NCI-H69 (cell line): ENCODE data around the gene TRPV4.

ENCODE experiments used
- DNase-seq: peaks from one replicate; lab custom pipeline; 2025; lab: John Stamatoyannopoulos, UW

Gene TRPV4

DNA sequence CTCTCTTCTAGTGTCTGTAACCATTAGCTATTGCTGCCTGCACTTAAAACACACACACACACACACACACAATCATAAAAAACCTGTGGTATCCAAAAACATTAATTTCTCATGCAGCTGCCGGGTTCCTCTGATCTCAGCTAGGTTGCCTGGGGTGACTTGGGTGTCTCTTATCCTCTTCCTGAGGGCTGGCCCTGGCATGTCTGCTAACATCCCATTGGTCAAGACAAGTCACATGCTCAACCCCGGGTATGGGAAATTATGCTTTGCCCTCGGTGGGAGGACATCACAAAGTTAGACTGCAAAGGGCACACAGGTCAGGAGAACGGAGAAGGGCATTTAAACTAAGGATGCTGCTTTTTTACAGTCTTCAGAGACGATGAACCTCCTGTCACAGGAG lies 55.7 kb downstream of the TRPV4 start:
- peak; percentile 71 for DNase-seq

DNA sequence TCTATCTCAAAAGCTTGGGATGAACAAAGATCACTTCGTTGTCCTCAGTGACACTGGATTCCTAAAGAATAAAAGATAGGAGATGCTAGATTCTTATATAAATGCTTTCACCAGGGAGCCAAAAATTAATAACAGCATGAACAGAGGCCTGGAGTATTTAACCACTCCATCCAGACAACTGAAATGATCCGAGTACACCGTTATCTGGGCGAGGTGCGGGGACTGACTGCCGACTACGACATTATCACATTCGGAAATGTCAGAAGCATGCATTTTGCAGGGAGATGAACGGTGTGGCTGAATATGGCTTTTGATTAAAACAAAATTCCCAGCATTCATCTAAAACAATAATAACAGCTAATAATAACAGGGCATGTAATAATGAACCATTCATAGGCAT lies 56.6 kb downstream of the TRPV4 start:
- no peak for DNase-seq

DNA sequence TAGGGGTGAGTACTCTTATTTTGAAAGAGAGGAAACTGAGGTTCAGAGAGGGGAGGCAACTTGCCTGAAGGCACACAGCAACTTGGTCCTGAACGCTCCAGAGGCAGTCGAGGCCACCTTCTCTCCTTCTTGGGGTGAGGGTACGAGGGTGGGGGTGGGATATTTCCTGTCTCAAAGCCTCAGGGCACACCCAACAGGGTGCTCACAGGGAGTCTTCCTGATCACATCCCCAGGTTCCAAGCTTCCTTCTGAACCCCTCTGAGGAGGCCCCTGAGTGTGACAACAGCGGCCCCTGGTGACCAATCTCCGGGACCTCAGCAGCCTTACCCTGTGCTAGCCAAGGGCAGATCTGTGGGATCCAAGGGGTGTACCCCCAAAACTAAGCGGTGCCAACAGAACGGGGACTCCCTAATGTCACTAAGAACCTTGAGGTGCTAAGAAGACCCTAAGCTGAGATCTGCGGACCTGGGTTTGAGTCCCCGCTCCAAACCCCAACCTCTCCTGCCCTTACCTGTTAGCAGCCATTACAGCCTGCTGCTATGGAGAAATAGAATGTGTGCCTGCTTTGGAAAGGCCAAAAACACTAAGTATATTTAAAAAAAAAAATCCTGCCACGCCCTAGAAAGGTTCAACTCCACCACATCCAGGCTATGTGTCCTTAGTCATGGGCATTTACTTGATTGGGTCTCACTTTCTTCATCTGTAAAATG lies 57.9 kb downstream of the TRPV4 start:
- peak; percentile 85 for DNase-seq

DNA sequence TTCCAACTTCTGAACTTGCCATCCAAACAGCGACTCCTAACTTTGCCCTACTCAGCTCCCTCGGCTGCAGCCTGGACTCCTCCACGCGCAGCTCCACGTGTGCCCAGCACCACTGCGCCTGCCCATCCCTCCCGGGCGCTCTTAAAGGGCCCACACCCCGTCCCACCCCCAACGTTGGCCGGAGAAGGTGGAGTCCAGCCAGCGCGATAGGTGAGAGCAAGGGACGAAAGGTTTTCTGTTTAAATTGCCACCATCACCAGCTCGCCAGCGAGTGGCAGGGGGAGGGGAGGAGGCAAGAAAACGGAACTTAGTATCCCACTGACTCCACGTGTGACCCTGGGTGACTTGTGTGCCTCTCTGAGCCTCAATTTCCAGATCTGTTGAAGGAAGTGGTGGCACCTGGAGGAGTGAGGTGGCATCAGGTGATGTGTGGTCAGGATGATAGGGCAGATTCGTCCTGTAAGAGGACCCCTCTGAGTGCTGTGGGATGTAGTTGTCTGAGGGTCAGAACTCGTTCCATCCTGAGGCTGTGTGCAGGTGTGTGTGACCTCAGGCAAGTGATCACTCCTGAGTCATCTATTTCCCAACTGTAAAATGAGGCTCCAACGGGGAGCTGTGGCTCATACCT lies 59.7 kb downstream of the TRPV4 start:
- peak; percentile 26 for DNase-seq

DNA sequence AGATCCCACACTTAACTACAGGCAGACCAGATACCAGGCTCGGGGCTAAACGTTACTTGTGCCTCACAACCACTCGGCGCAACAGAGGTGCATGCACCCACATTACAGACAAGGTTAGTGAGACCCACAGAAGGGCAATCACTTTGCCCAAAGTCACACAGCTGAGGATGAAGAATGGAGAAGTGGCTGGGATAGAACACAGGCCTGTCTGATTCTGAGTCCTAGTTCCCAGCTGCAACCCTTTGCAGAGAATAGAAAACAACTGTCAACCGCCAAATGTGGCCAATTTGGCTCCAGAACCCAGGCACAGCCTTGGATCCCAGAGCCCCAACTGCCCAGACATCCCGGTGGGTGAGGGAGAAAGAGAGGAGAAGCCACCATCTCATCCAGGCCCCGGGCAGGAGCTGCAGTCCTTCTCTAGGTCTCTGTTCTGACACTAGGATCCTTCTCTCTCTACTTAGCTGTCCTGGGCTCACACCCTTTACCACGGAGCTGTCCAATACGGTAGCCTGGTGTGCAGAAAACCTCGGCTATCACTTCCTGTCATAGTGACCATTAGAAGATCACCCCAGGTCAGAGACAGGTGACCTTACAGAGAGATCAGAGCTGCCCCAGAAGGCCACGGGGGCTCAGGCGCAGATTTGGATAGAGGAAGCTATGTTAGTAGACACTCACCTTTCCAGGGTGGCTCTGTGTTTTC lies 60.4 kb downstream of the TRPV4 start:
- DNase-seq: no peak

DNA sequence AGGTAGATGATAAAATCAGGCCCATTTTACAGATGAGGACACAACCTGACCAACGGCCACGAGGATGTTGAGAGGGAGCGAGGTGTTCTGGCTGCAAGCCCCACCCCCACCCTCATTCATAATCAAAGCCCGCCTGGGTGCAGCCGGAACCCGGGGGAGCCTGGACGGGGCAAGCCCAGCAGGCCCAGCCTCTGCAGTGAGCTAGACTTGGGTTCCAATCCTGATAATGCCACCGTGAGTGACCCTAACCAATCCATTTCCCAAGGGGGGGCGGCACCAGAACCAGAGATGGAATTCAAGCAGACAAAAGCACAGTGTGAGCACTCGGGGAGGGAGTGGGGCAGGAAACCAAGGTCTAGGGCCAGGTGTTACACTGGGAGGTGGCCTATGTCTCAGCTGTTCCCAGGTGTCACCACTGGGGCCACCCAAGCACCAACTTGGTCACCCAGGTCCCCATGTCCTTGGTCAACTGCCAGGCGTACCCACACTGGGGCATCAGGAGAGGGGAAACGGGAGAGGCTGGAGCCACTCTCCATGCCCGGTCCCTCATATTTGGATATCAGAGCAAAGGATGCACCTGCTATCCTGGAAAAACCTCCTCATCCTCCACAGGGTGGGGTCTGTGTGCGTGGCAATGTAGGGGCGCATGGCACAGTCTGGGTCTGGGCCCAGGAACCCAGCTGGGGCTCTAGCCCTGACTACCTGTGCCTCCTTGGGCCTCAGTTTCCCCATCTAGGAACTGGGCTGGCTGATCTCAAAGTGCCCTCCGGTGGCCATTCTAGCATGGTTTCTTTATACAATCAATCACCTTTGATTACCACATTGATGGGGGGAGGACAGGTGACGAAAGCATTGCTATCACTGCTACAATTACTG lies 61.2 kb downstream of the TRPV4 start:
- peak; percentile 24 for DNase-seq

DNA sequence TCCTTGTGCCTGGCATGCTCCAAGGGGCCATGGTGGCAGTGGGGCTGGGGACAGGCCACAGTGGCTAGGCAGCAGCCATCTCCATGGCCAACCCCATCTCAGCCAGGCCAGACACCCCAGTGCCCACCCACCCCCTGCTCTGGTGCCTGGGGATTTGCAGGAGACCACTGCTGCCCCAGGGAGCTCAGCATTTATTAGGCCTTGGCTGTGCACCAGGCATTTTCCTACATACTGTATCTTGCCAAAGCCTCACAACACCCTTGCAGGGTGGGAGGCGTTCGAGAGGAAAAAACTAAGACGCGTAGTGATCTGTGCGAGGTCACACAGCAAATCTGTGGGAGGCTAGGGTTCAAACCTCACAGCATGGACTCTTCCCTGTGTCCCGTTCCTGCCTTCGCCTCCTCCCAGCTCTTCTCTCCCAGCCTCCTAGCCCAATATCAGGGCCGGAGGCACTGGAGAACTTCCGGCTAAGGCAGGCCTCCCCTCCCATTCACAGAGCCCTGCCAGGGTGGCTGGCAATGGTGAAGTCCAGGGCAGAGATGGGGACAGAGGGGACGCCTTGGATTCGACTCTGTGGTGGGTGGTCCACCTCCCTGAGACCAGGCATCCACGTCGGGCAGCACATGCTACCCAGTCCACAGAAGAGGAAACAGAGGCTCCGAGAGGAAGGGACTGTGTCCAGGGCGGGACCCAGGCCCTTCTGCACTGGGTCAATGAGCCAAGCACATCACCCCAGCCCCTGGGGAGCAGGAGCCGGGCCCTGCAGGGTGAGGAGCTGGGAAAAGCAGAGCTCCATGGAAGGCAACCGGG lies 62.1 kb downstream of the TRPV4 start:
- no peak for DNase-seq

DNA sequence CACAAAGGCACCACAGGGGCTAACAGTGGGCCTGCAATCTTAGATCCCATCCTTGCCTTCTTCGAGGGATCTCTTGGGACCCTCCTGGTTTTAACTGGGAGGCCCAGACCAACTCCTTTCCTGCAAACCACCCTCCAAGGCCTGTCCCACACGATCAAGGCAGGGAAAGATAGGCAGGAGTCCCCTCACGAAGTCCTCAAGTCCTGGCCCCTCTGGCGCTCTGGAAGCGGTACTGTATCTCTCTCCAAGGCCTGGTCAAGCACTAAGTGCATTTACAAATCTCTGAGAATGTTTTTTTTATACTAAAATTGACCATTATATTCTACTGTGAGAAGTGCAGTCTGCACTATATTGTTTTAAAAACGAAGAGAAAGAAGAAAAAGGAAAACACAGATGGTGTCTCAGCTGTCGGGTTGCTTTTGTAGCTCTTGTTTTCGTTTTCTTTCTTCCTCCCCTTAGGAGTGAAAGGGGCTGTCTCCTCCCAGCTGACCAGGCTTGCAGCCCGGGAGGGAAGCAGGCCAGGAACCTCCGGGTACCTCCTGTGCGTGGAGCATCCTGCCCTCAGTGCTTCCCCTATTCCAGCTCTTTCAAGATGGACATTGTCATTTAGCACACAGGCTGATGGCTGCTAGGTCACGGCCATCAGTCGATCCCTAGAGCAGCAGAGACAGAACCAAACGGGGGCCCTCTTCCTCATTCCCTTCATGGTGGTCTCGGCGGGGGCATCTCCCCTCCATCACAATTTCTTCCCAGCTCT lies 62.9 kb downstream of the TRPV4 start:
- no peak for DNase-seq

DNA sequence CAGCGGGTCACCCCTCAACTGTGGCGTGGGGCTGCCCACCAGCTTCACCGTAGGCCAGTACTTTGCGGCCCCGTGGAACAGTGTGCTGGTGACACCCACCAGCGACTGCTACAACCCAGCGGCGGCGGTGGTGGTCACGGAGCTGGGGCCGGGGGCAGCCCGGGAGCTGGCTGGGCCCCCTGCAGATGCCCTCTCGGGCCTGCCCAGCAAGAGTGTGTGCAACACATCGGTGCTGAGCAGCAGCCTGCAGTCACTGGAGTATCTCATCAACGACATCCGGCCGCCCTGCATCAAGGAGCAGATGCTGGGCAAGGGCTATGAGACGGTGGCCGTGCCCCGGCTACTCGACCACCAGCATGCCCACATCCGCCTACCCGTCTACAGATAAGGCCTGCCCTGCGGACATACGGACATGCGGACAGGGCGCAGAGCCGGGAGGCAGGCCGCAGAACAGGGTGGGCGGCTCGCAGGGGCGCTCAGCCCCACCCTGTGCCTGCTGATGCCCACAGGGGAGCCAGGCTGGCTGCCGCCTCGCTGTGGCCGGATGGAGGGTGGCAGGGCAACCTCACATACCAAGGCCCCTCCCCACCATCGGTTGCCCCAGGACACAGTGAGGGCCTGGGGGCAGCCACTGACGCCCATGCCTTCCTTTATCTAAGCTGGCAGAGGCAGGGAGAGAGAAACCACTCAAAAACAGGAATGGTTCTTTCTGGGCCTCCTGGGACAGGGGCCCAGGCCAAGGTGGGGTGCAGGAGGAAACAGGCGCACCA lies 64.1 kb downstream of the TRPV4 start:
- DNase-seq: no peak

DNA sequence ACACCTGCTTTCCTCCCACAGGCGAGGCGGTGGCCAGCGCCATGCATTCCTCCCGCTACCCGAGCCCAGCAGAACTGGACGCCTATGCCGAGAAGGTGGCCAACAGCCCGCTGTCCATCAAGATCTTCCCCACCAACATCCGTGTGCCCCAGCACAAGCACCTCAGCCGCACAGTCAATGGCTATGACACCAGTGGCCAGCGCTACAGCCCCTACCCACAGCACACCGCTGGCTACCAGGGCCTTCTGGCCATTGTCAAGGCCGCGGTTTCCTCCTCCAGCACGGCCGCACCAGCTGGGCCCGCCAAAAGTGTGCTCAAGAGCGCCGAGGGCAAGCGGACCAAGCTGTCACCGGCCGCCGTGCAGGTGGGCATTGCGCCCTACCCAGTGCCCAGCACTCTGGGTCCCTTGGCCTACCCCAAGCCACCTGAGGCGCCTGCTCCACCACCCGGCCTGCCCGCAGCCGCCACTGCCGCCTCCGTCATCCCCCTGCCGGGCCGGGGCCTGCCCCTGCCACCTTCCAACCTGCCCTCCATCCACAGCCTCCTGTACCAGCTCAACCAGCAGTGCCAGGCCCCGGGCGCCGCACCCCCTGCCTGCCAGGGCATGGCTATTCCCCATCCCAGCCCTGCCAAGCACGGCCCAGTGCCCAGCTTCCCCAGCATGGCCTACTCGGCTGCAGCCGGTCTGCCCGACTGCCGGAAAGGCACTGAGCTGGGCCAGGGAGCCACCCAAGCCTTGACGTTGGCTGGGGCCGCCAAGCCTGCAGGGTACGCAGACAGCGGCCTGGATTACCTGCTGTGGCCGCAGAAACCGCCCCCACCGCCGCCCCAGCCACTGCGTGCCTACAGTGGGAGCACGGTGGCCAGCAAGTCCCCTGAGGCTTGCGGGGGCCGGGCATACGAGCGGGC lies 65.0 kb downstream of the TRPV4 start:
- DNase-seq: no peak

DNA sequence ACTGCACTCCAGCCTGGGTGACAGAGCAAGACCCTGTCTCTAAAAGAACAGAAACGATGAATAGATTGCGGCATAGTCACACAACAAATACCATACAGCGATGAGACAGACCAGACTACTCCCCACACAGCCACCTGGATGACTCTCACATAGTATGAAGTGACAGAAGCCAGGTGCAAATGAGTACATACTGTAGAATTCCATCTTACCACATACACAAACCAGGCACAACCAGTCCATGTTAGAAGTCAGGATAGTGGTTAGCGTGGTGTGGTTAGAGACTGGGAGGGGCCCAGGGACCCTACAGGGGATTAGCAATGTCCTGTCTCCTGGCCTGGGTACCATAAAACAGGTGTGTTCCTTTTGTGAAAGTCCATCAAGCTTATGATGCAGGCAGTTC lies 65.7 kb downstream of the TRPV4 start:
- no peak for DNase-seq

DNA sequence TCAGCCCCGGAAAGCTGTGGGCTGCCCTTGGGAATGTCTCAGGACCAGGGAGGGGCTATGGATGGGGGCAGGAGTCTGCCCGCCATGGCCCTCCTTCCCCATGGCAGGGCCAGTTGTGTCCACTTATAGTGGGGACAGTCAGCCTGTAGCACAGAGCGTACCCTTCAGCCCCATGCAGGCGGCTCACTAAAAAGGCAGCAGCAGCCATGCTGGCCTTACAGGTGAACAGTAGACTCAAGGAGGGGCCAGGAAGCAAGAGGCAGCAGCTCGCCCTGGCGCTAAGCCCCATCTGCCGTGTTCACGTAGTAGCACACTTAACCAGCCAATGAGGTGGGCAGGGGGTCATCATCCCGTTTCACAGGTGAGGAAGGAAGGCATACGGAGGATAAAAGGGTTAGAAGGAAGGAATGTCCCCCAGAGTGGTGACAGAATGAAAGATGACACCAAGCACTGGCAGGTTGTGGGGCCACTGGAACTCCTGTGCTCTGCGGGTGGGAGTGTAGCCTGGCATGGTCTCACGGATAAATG lies 66.9 kb downstream of the TRPV4 start:
- no peak for DNase-seq

DNA sequence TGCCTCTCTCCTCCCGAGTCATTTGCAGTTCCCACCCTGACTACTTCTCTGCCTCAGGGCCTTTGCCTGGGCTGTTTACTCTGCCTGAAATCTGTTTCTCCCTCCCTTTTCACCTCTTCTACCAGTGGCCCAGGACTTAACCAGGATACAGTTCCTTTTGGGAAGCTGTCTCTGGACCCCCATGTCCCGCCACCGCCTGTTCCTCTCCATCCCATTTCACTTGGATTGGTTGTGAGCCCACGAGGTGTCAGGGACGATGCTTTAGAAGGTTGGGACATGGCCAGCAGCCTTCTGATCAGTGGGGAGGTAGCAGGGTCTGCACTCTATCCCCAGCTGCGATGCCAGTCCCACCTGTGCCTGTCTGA lies 67.8 kb downstream of the TRPV4 start:
- no peak for DNase-seq

DNA sequence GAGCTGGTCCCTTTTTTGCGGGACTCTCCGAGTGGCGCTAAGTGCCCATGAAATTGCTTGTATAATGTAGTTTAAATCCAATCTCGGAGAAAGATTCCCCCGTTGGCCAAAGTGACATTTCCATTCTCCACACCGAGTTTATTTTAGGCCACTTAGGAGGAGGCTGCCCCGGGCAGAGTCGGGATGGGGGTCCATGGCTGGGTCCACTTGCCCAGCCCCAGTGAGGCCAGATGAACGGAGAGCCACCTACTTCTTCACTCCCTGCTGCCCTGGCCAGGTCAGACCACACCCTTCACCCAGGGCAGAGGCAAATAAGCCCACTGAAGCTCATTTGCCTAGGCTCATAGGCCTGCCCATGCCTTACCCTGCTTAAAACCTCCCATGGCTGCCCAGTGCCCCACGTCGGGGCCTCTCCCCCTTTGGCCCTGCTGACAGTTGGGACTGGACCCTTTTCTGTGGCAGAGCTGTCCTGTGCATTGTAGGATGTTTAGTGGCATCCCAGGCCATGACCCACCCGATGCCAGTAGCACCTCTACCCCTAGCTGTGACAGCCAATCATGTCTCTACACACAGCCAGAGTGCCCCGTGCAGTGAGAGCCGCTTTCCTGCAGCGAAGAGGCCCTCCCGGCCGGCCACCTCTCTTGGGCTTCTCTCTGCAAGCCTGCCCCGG lies 68.3 kb downstream of the TRPV4 start:
- no peak for DNase-seq

DNA sequence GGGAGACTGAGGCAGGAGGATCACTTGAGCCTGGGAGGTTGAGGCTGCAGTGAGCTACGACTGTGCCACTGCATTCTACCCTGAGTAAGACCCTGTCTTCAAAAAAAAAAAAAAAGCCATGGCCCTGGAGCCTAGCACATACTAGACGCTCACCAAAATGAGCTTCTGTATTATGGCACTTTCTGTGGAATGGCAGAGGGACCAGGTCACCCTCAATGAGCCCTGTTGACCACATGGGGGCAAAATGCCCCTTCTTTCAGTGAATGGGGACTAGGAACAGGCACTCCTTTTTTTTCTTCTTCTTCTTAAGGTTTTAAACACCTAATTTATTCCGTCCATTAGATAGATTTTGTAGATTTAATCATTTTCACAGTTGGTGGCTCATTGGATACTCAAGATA lies 69.1 kb downstream of the TRPV4 start:
- DNase-seq: peak; percentile 15

DNA sequence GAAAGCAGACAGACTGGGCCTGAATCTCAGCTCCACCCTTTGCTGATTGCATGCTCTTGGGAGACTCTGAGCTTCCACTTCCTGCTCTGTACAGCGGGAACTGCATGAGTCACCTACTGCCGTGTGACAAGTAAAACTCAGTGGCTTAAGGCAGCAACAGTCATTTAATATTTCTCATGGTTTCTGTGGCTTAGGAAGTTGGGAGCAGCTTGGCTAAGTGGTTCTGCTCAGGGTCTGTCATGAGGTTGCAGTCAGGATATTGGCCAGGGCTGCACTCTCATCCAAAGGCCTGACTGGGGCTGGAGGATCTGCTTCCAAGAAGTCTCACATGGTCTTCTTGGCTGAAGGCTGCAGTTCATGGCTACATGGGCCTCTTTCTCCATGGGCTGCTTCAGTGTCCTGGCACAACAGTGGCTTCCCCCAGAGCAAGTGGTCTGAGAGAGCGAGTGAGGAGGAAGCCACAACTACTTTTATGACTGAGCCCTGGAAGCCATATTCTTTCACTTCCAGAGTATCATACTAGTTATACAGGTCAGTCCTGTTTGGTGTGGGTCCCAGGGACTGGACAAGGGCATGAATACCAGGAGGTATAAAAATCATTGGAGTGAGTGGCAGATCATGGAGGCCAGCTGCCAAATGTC lies 69.9 kb downstream of the TRPV4 start:
- DNase-seq: no peak

DNA sequence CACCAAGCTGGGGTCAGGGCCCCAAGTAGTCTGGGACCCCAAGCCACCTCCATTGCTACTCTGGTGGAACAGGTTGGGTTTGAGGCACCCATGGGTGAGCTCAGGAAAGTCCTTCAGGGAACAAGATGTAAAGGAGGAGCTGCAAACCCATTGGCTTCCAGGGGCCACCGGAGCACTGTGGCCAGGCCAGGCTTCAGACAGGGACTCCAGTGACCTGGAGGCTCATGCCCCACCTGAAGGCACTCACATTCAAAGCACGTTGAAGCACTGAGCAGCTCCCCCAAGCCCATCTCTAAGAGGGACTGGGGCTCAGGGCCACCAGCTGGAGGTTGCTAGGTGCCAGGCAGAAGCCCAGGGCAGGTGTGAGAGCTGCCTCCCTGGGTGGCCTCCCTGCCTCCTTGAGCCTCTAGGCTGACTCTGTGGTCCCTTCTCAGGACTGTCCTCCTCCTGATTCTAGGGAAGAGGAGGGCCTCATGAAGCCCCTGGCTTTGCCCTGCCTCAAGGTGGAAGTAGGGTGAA lies 70.5 kb downstream of the TRPV4 start:
- no peak for DNase-seq
